ENCODE data around the gene ATP2C2. TPM values are rescaled to one million over a fixed set of nuclear protein-coding genes. Genes with fewer than 3 reads are reported as not detected.
A peak's percentile ranks its signal among the peaks of the same experiment; 100 is the strongest.

The ATP2C2 gene
- total RNA-seq, 1 donor from 2014 or later: 0.18 TPM

GRCh38 chr16:84504420-84505248 is 136.3 kb downstream of the ATP2C2 start, which contains the start of gene MEAK7:
Gene MEAK7 (minus strand): TSS chr16:84504659. CDS start chr16:84498086, 6,573 bp downstream.
- DNase-seq (ENCODE audit: low spot score) (peak; percentile 99), ATAC-seq (peak; percentile 98)

- no peak for ATAC-seq
- DNase-seq (ENCODE audit: low spot score): no peak
These were observed 137.2 kb downstream of the ATP2C2 start for GRCh38 chr16:84505249-84506187.

- no peak for ATAC-seq
- DNase-seq (ENCODE audit: low spot score): no peak
These were observed 139.0 kb downstream of the ATP2C2 start for GRCh38 chr16:84507011-84507982.

GRCh38 chr16:84508502-84508901 is 140.2 kb downstream of the ATP2C2 start:
- ATAC-seq (no peak), DNase-seq (ENCODE audit: low spot score) (no peak)

GRCh38 chr16:84509032-84509950 is 141.0 kb downstream of the ATP2C2 start:
- no peak for ATAC-seq
- DNase-seq (ENCODE audit: low spot score): no peak

- ATAC-seq (peak; percentile 96), DNase-seq (ENCODE audit: low spot score) (peak; percentile 79)
These were observed 143.0 kb downstream of the ATP2C2 start for GRCh38 chr16:84511180-84511800.

- DNase-seq (ENCODE audit: low spot score) (no peak), ATAC-seq (no peak)
These were observed 143.5 kb downstream of the ATP2C2 start for GRCh38 chr16:84511831-84512230.

GRCh38 chr16:84513123-84513522 is 144.8 kb downstream of the ATP2C2 start:
- no peak for ATAC-seq
- DNase-seq (ENCODE audit: low spot score): no peak

- ATAC-seq (no peak), DNase-seq (ENCODE audit: low spot score) (no peak)
These were observed 145.3 kb downstream of the ATP2C2 start for GRCh38 chr16:84513666-84514065.

Other genes starting within 250 kb of the ATP2C2 start
- 4.7 TPM for gene HSDL1, start 223.4 kb upstream of the ATP2C2 start, total RNA-seq
- gene DNAAF1, start 223.2 kb upstream of the ATP2C2 start, total RNA-seq: not detected
- gene TAF1C, start 181.5 kb upstream of the ATP2C2 start, total RNA-seq: 19.9 TPM
- not detected for gene ADAD2, start 177.4 kb upstream of the ATP2C2 start, total RNA-seq
- gene KCNG4, start 128.5 kb upstream of the ATP2C2 start, total RNA-seq: not detected
- gene WFDC1, start 73.7 kb upstream of the ATP2C2 start, total RNA-seq: 1.4 TPM
- gene MEAK7, start 136.1 kb downstream of the ATP2C2 start, total RNA-seq: 2.9 TPM
- 15.9 TPM for gene COTL1, start 249.5 kb downstream of the ATP2C2 start, total RNA-seq